ENCODE measurements around the gene BCAS1. TPM values are rescaled to one million over a fixed set of nuclear protein-coding genes. Genes with fewer than 3 reads are reported as not detected.

BCAS1 gene
- total RNA-seq, 1 donor from 2014 or later, result 0.81 TPM

DNA sequence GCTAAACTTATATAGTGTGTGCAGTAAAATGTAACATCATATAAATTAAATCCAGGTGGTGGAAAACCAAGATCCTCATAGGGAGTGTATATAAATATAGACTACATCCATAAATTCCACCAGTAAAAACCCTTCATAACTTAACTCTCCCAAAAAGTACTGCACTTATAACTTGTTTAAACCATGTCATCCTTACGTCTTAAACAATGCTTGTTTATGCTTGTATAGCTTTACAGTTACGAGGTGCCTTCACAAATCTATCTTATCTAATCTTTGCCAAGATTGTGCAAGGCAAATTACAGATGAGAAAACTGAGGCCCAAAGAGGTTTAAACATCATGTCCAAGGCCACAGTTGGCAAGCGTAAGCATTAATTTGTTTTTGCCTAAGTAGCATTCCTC is 71.3 kb downstream of the BCAS1 start:
- DNase-seq (no peak), ATAC-seq (no peak)
- no peaks in the 10 kb centered on the region for H3K4me1 ChIP-seq
- intact Hi-C loops (cut with DNase I), result no loop called here
- TF ChIP-seq CTCF (IDR thresholded peaks at IDR 0.05), result no peak
- H3K27ac ChIP-seq, result no peak overlapping the region
- no peak overlapping the region for H3K4me3 ChIP-seq
- peaks cover 5% of the 10 kb centered on the region for H3K9me3 ChIP-seq
- H3K36me3 ChIP-seq, result no peaks in the 10 kb centered on the region
- no peaks in the 10 kb centered on the region for H3K27me3 ChIP-seq

DNA sequence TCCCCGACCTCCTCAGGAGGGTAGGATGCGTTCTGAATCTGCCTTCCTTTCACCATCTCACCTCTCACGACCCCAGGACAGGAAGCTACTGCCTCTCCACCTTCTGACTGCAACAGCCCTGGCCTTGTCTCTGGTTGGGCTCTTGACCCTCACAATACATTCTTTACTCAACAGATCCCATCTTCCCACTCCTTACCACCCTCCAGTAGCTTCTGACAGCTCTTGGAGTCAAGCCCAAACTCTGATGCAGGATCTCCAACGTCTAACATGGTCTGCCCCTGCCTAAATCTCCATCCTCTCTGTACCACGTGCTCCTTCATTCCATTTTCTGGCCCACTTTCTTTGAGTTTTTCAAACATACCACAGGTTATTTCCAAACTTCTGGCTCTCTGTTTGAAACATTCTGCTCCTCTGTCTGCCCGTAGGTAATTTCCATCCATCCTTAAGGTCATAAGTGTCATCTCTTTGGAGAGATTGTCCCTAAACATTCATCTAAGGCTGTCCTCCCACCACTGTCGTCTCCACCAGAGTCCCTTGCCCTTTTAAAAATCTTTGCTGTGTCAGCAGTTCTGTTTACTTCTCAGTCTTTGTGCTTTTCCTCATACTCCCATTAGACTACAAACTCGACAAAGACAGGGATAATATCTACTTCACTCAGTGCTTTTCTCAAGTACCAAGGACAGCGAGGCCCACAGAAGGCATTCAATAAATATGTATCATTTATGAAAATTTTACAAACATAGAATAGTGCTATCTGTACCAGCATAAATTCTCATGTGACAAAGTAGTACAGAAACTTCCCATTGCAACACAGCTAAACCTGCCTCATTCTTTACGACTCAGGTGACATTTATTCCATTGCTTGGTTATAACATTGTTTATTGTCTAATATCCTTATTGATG is 73.6 kb downstream of the BCAS1 start:
- no peak for ATAC-seq
- intact Hi-C loops (cut with DNase I), result no loop called here

GRCh38 chr20:53995949-53996348 is 74.4 kb downstream of the BCAS1 start:
- no peaks in the 10 kb centered on the region for H3K36me3 ChIP-seq
- no peaks in the 10 kb centered on the region for H3K27me3 ChIP-seq
- no peaks in the 10 kb centered on the region for H3K9me3 ChIP-seq
- no peak overlapping the region for H3K4me3 ChIP-seq
- ATAC-seq, result no peak
- no peak for TF ChIP-seq CTCF (IDR thresholded peaks at IDR 0.05)
- no peak for DNase-seq
- intact Hi-C loops (cut with DNase I), result no loop called here
- H3K4me1 ChIP-seq, result no peaks in the 10 kb centered on the region
- no peak overlapping the region for H3K27ac ChIP-seq

More for the DNA sequence above, 73.6 kb downstream of the BCAS1 start:
- peaks cover 5% of the 10 kb centered on the region for H3K9me3 ChIP-seq
- no peaks in the 10 kb centered on the region for H3K4me1 ChIP-seq
- H3K36me3 ChIP-seq, result no peaks in the 10 kb centered on the region
- TF ChIP-seq CTCF (IDR thresholded peaks at IDR 0.05), result no peak
- H3K4me3 ChIP-seq, result no peak overlapping the region
- no peak overlapping the region for H3K27ac ChIP-seq
- no peak for DNase-seq
- H3K27me3 ChIP-seq, result no peaks in the 10 kb centered on the region

DNA sequence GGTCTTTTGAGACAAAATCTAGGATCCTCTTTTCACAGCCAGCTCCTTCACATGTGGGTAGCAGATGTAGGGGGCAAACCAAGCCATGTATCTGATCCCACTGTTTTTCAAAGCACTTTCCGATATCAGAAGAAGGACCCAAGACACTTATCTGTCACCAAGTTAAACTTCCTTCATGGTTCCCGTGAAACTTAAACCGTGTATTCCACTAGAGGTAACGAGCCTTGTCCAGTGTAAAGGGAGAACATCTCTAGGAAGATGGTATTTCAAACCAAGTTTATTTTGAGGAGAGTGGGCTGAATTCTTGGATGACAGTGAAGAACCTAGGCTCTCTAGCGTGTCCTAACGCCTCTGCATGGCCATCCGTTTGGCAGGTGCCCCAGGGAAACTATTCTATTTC is 76.3 kb downstream of the BCAS1 start:
- DNase-seq, result no peak
- no peak for ATAC-seq
- H3K27ac ChIP-seq, result no peak overlapping the region
- H3K36me3 ChIP-seq, result no peaks in the 10 kb centered on the region
- H3K27me3 ChIP-seq, result no peaks in the 10 kb centered on the region
- H3K9me3 ChIP-seq, result no peaks in the 10 kb centered on the region
- H3K4me1 ChIP-seq, result no peaks in the 10 kb centered on the region
- H3K4me3 ChIP-seq, result no peak overlapping the region
- no peak for TF ChIP-seq CTCF (IDR thresholded peaks at IDR 0.05)
- intact Hi-C loops (cut with DNase I), result no loop called here

DNA sequence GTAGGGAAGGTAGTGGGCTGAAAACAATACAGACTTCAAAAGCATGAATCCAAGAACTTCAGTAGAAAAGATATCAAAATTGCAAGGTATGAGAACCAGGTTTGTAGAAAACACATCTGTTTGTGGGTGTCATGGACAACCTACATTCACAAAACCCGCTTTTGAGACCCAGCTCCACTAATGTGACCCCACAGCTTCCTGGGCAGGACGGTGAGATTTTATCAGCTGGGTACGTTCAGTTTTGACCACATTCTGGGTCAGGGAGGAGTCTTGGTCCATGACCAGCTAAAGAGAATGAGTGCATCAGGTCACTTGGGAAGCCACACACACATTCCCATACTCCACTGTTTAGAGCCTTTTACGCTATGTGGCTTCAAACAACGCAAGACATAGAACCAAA is 77.1 kb downstream of the BCAS1 start:
- H3K9me3 ChIP-seq, result no peaks in the 10 kb centered on the region
- H3K36me3 ChIP-seq, result no peaks in the 10 kb centered on the region
- no peaks in the 10 kb centered on the region for H3K4me1 ChIP-seq
- H3K4me3 ChIP-seq, result no peak overlapping the region
- no peak overlapping the region for H3K27ac ChIP-seq
- ATAC-seq, result no peak
- intact Hi-C loops (cut with DNase I), result no loop called here
- no peak for TF ChIP-seq CTCF (IDR thresholded peaks at IDR 0.05)
- DNase-seq, result no peak
- H3K27me3 ChIP-seq, result peaks cover 3% of the 10 kb centered on the region

All from upper lobe of right lung (tissue), 1 donor.